HCT116 (cell line): ENCODE measurements around the gene SRPK2.

Experiments used
- CBX3 ChIP-seq: IDR thresholded peaks from 2 replicates; pipeline ENCODE4 v1.6.1; 2012; ENCODE audit warnings: low read depth
- JUND ChIP-seq: IDR thresholded peaks from 2 replicates; pipeline ENCODE4 v1.6.1; 2012
- POLR2A ChIP-seq: IDR thresholded peaks from 2 replicates; pipeline ENCODE4 v1.7.0; 2011; ENCODE audit warnings: borderline replicate concordance; ENCODE audit not compliant: insufficient read depth, insufficient read length; ENCODE audit errors: extremely low read depth
- POLR2AphosphoS5 ChIP-seq: IDR thresholded peaks from 2 replicates; pipeline ENCODE4 v1.6.1; 2011; ENCODE audit warnings: mild to moderate bottlenecking, low read depth, low read length, moderate library complexity
- RAD21 ChIP-seq: IDR thresholded peaks from 2 replicates; pipeline ENCODE4 v1.6.1; 2012; ENCODE audit warnings: low read depth, mild to moderate bottlenecking
- SP1 ChIP-seq: IDR thresholded peaks from 2 replicates; pipeline ENCODE4 v1.6.1; 2012; ENCODE audit warnings: low read depth
- YY1 ChIP-seq: IDR thresholded peaks from 2 replicates; pipeline ENCODE4 v1.6.1; 2011; ENCODE audit warnings: low read length, low read depth, moderate library complexity, mild to moderate bottlenecking; ENCODE audit not compliant: insufficient replicate concordance; ENCODE audit errors: extremely low read depth
- ZNF274 ChIP-seq: fragments of 200-500 bp; sonication (Bioruptor generic); IDR thresholded peaks from 2 replicates; pipeline ENCODE4 v1.6.1; 2014; ENCODE audit warnings: mild to moderate bottlenecking, low read depth, low read length, inconsistent platforms
- TF ChIP-seq, protein P1 (sequence below), 3 experiments: fragments of 200-600 bp in 1 of 3; sonication (generic) in 1 of 3; IDR thresholded peaks in 2 of 3; conservative IDR thresholded peaks in 1 of 3; 2 replicates each; pipeline ENCODE4 v1.5.1; 2012 to 2017; ENCODE audit warnings: low read depth in 2 of 3, low read length in 2 of 3, antibody characterized with exemption in 1 of 3, borderline replicate concordance in 1 of 3, control low read depth in 1 of 3, mild to moderate bottlenecking in 1 of 3, mixed read lengths in 1 of 3, mixed run types in 1 of 3, moderate library complexity in 1 of 3; ENCODE audit not compliant: insufficient read depth in 1 of 3
- TF ChIP-seq, protein P2 (sequence below): IDR thresholded peaks from 2 replicates; pipeline ENCODE4 v1.6.1; 2011; ENCODE audit warnings: mild to moderate bottlenecking, low read length, moderate library complexity; ENCODE audit not compliant: insufficient replicate concordance; ENCODE audit errors: extremely low read depth
- TF ChIP-seq, protein P3 (sequence below): IDR thresholded peaks from 2 replicates; pipeline ENCODE4 v1.6.1; 2012
- TF ChIP-seq, protein P4 (sequence below): IDR thresholded peaks from 2 replicates; pipeline ENCODE4 v1.6.1; 2012; ENCODE audit warnings: low read depth

GRCh38 chr7:105230486-105230885 is 158.2 kb downstream of the SRPK2 start:
- TF ChIP-seq, protein P1, sequence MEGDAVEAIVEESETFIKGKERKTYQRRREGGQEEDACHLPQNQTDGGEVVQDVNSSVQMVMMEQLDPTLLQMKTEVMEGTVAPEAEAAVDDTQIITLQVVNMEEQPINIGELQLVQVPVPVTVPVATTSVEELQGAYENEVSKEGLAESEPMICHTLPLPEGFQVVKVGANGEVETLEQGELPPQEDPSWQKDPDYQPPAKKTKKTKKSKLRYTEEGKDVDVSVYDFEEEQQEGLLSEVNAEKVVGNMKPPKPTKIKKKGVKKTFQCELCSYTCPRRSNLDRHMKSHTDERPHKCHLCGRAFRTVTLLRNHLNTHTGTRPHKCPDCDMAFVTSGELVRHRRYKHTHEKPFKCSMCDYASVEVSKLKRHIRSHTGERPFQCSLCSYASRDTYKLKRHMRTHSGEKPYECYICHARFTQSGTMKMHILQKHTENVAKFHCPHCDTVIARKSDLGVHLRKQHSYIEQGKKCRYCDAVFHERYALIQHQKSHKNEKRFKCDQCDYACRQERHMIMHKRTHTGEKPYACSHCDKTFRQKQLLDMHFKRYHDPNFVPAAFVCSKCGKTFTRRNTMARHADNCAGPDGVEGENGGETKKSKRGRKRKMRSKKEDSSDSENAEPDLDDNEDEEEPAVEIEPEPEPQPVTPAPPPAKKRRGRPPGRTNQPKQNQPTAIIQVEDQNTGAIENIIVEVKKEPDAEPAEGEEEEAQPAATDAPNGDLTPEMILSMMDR (IDR thresholded peaks at IDR 0.05 in 2 of 3, conservative IDR thresholded peaks at IDR 0.05 in 1 of 3; ENCODE audit: borderline replicate concordance in 1 of 3, insufficient read depth in 1 of 3, low read depth in 2 of 3, low read length in 2 of 3) = no peak
- TF ChIP-seq, protein P2, sequence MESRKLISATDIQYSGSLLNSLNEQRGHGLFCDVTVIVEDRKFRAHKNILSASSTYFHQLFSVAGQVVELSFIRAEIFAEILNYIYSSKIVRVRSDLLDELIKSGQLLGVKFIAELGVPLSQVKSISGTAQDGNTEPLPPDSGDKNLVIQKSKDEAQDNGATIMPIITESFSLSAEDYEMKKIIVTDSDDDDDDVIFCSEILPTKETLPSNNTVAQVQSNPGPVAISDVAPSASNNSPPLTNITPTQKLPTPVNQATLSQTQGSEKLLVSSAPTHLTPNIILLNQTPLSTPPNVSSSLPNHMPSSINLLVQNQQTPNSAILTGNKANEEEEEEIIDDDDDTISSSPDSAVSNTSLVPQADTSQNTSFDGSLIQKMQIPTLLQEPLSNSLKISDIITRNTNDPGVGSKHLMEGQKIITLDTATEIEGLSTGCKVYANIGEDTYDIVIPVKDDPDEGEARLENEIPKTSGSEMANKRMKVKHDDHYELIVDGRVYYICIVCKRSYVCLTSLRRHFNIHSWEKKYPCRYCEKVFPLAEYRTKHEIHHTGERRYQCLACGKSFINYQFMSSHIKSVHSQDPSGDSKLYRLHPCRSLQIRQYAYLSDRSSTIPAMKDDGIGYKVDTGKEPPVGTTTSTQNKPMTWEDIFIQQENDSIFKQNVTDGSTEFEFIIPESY = no peak
- TF ChIP-seq ZNF274 (no peak), JUND (no peak), RAD21 (no peak), POLR2A (no peak), YY1 (no peak), CBX3 (no peak), SP1 (no peak), POLR2AphosphoS5 (no peak)
- TF ChIP-seq, protein P3, sequence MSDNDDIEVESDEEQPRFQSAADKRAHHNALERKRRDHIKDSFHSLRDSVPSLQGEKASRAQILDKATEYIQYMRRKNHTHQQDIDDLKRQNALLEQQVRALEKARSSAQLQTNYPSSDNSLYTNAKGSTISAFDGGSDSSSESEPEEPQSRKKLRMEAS = no peak
- TF ChIP-seq, protein P4, sequence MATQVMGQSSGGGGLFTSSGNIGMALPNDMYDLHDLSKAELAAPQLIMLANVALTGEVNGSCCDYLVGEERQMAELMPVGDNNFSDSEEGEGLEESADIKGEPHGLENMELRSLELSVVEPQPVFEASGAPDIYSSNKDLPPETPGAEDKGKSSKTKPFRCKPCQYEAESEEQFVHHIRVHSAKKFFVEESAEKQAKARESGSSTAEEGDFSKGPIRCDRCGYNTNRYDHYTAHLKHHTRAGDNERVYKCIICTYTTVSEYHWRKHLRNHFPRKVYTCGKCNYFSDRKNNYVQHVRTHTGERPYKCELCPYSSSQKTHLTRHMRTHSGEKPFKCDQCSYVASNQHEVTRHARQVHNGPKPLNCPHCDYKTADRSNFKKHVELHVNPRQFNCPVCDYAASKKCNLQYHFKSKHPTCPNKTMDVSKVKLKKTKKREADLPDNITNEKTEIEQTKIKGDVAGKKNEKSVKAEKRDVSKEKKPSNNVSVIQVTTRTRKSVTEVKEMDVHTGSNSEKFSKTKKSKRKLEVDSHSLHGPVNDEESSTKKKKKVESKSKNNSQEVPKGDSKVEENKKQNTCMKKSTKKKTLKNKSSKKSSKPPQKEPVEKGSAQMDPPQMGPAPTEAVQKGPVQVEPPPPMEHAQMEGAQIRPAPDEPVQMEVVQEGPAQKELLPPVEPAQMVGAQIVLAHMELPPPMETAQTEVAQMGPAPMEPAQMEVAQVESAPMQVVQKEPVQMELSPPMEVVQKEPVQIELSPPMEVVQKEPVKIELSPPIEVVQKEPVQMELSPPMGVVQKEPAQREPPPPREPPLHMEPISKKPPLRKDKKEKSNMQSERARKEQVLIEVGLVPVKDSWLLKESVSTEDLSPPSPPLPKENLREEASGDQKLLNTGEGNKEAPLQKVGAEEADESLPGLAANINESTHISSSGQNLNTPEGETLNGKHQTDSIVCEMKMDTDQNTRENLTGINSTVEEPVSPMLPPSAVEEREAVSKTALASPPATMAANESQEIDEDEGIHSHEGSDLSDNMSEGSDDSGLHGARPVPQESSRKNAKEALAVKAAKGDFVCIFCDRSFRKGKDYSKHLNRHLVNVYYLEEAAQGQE = no peak
